GM12891 (cell line): Measurements from ENCODE around the gene CPA1.

Experiments used
- DNase-seq: peaks from one replicate; pipeline ENCODE4 v3.0.0; 2011; ENCODE audit warnings: low spot score; ENCODE audit not compliant: insufficient read length
- FAIRE-seq: peaks from 2 replicates; lab custom pipeline; 2011; peaks lifted over from hg19 to GRCh38; lab: Jason Lieb, UNC
- PAX5 ChIP-seq: IDR thresholded peaks from 2 replicates; pipeline ENCODE4 v1.6.1; 2011; ENCODE audit warnings: low read length, moderate library complexity, mild to moderate bottlenecking; ENCODE audit not compliant: insufficient read depth, severe bottlenecking
- POLR2A ChIP-seq: IDR thresholded peaks from 2 replicates; pipeline ENCODE4 v1.6.1; 2011; ENCODE audit warnings: low read depth, low read length, control low read depth
- POLR2AphosphoS5 ChIP-seq: IDR thresholded peaks from 2 replicates; pipeline ENCODE4 v1.6.1; 2011; ENCODE audit warnings: low read depth, low read length, control low read depth
- POU2F2 ChIP-seq: IDR thresholded peaks from 2 replicates; pipeline ENCODE4 v1.6.1; 2011; ENCODE audit warnings: low read depth, mild to moderate bottlenecking, control low read depth, low read length, moderate library complexity
- SPI1 ChIP-seq: IDR thresholded peaks from 2 replicates; pipeline ENCODE4 v1.6.1; 2011; ENCODE audit warnings: low read depth, low read length, control low read depth
- TAF1 ChIP-seq: IDR thresholded peaks from 2 replicates; pipeline ENCODE4 v1.6.1; 2011; ENCODE audit warnings: low read depth, low read length, control low read depth

The CPA1 gene

GRCh38 chr7:130356876-130357611 lies 23.2 kb upstream of the CPA1 start:
- FAIRE-seq (no peak), DNase-seq (no peak)
- no peak for TF ChIP-seq PAX5
- TF ChIP-seq SPI1: no peak
- TF ChIP-seq POLR2AphosphoS5: no peak
- TF ChIP-seq TAF1: no peak

GRCh38 chr7:130358471-130358870 lies 21.8 kb upstream of the CPA1 start:
- FAIRE-seq: no peak
- TF ChIP-seq TAF1 (no peak), POU2F2 (no peak), SPI1 (no peak), POLR2AphosphoS5 (no peak), PAX5 (no peak)
- DNase-seq: no peak

GRCh38 chr7:130359276-130359857 lies 20.9 kb upstream of the CPA1 start:
- DNase-seq (no peak), FAIRE-seq (no peak)
- TF ChIP-seq SPI1: no peak
- no peak for TF ChIP-seq POLR2A
- no peak for TF ChIP-seq POU2F2
- no peak for TF ChIP-seq PAX5
- no peak for TF ChIP-seq POLR2AphosphoS5
- TF ChIP-seq TAF1: no peak

- no peak for DNase-seq
- FAIRE-seq: no peak
- TF ChIP-seq POU2F2: no peak
- no peak for TF ChIP-seq SPI1
- no peak for TF ChIP-seq PAX5
- no peak for TF ChIP-seq TAF1
- TF ChIP-seq POLR2A: no peak
- TF ChIP-seq POLR2AphosphoS5: no peak
Measured at GRCh38 chr7:130360518-130360917, 19.8 kb upstream of the CPA1 start.

GRCh38 chr7:130361681-130362080 lies 18.6 kb upstream of the CPA1 start:
- TF ChIP-seq POLR2AphosphoS5 (no peak), POU2F2 (no peak), PAX5 (no peak), POLR2A (no peak), TAF1 (no peak), SPI1 (no peak)
- DNase-seq: no peak
- no peak for FAIRE-seq

- no peak for TF ChIP-seq SPI1
- FAIRE-seq: no peak
- DNase-seq: no peak
Measured at GRCh38 chr7:130362251-130362816, 18.0 kb upstream of the CPA1 start.

GRCh38 chr7:130363026-130363847 lies 17.1 kb upstream of the CPA1 start:
- FAIRE-seq (peak; percentile 57), DNase-seq (no peak)
- TF ChIP-seq POU2F2 (peak; percentile 93), PAX5 (peak; percentile 27), POLR2A (no peak)

- FAIRE-seq (no peak), DNase-seq (no peak)
- no peak for TF ChIP-seq POLR2A
- no peak for TF ChIP-seq TAF1
- TF ChIP-seq POU2F2: no peak
- no peak for TF ChIP-seq SPI1
- no peak for TF ChIP-seq POLR2AphosphoS5
- TF ChIP-seq PAX5: no peak
Measured at GRCh38 chr7:130364451-130364850, 15.8 kb upstream of the CPA1 start.

GRCh38 chr7:130365088-130365487 lies 15.2 kb upstream of the CPA1 start:
- TF ChIP-seq POLR2AphosphoS5: no peak
- TF ChIP-seq POLR2A: no peak
- no peak for TF ChIP-seq POU2F2
- no peak for TF ChIP-seq PAX5
- TF ChIP-seq TAF1: no peak
- no peak for TF ChIP-seq SPI1
- FAIRE-seq (peak; percentile 16), DNase-seq (no peak)
